Duodenal mucosa (tissue), 2 donors: ENCODE data around the gene DOK6.

Experiments used
- H3K27ac ChIP-seq: one replicate; pipeline ENCODE4 v1.7.0; 2013; ENCODE audit warnings: low read depth, low read length
- H3K27me3 ChIP-seq, 2 donors: one replicate each; pipeline ENCODE4 v1.7.0; 2013; ENCODE audit warnings: low read length in 2 of 2, control low read depth in 1 of 2; ENCODE audit not compliant: insufficient read depth in 2 of 2, control insufficient read depth in 1 of 2
- H3K36me3 ChIP-seq, 2 donors: one replicate each; pipeline ENCODE4 v1.7.0; 2013; ENCODE audit warnings: low read length in 2 of 2, control low read depth in 1 of 2; ENCODE audit not compliant: insufficient read depth in 2 of 2, control insufficient read depth in 1 of 2
- H3K4me1 ChIP-seq, 2 donors: one replicate each; pipeline ENCODE4 v1.7.0; 2013; ENCODE audit warnings: low read length in 2 of 2, control low read depth in 1 of 2; ENCODE audit not compliant: insufficient read depth in 2 of 2, control insufficient read depth in 1 of 2
- H3K4me3 ChIP-seq, 2 donors: one replicate each; pipeline ENCODE4 v1.7.0; 2013; ENCODE audit warnings: low read length in 2 of 2, low read depth in 1 of 2
- H3K9ac ChIP-seq, 2 donors: one replicate each; pipeline ENCODE4 v1.7.0; 2013; ENCODE audit warnings: low read length in 2 of 2, low read depth in 1 of 2
- H3K9me3 ChIP-seq, 2 donors: one replicate each; pipeline ENCODE4 v1.7.0; 2013; ENCODE audit warnings: low read length in 2 of 2, control low read depth in 1 of 2; ENCODE audit not compliant: control insufficient read depth in 1 of 2

Gene DOK6

DNA sequence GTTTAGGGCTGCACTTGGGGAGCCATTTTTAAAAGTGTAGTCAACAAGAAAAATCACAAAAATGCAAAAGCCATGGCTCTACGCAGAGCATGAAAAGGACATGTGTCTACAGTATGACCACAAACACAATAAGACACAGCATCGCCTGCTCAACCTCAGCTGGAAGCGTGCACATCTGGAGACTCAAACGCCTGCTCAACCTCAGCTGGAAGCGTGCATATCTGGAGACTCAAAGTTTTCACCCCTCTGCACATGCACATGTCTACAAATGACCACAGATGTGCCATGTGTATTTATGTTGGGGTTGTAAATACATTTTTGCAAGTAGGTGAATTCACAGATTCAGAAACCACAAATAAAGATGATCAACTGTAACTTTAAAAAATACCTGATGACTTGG is 196.9 kb downstream of the DOK6 start:
- Histone ChIP-seq H3K4me3 (no peak overlapping the region), H3K9me3 (no peaks in the 10 kb centered on the region), H3K27me3 (no peaks in the 10 kb centered on the region), H3K4me1 (no peaks in the 10 kb centered on the region), H3K9ac (no peak overlapping the region), H3K36me3 (no peaks in the 10 kb centered on the region), H3K27ac (no peak overlapping the region)

DNA sequence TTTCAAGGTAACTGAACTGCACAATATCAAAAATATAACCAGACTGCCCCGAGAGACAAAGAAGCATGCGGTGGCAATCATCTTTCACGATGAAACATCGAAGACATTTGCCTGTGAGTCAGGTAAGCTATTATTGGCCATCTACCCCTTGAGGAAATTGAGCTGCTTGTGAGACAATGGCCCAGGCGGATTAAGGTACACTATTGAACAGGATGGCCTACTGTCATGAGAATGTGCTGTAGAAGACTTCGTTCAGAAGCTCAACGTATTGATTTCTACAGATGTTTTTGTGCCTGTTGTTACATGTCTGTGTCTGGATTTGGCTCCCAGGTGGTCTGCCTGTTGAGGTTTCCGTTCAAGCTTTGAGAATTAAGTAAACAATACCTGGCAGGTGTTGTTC is 198.7 kb downstream of the DOK6 start:
- H3K4me1 ChIP-seq, result no peaks in the 10 kb centered on the region
- no peaks in the 10 kb centered on the region for H3K27me3 ChIP-seq
- no peaks in the 10 kb centered on the region for H3K9me3 ChIP-seq
- H3K9ac ChIP-seq, result no peak overlapping the region
- H3K27ac ChIP-seq, result no peak overlapping the region
- no peaks in the 10 kb centered on the region for H3K36me3 ChIP-seq
- no peak overlapping the region for H3K4me3 ChIP-seq

DNA sequence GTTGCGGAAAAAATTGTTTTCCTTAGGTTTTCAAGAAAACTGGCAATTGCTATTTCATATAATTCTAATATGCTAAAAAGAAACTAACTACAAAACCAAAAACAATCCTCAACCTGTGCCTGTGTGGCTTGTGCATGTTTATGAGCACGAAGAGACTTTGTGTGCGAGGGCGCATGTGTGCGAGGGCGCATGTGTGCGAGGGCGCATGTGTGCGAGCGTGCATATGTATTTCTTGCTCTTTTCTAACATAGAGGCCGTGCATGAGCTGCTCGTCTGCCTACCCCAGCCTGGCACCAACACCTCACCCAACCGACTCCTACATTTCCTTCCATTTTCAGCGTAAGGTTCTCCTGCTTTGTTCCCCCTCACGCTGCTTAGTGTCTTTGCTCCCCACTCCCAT is 211.6 kb downstream of the DOK6 start:
- Histone ChIP-seq H3K4me3 (no peak overlapping the region), H3K9ac (no peak overlapping the region), H3K27me3 (no peaks in the 10 kb centered on the region), H3K4me1 (no peaks in the 10 kb centered on the region), H3K27ac (no peak overlapping the region), H3K36me3 (no peaks in the 10 kb centered on the region), H3K9me3 (no peaks in the 10 kb centered on the region)

DNA sequence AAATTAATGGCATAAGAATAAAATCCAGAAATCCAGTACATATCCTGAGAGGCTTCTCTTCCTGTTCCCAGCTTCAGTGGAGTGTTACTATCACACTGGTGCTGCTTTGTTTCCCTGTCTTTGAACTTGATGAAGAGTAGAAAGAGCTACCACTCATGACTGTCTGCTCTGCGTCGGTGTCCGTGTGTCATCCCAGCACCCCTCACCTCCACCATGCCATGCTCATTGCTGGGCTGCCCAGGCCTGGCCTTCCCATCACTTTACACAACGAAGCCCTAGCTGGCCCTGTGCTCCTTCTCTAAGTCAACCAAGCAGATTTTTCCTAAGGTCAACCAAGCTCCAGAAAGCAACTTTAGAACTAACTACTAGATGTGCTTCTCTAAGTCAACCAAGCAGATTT is 215.4 kb downstream of the DOK6 start:
- no peaks in the 10 kb centered on the region for H3K36me3 ChIP-seq
- H3K27ac ChIP-seq, result no peak overlapping the region
- no peaks in the 10 kb centered on the region for H3K4me1 ChIP-seq
- no peaks in the 10 kb centered on the region for H3K9me3 ChIP-seq
- H3K27me3 ChIP-seq, result no peaks in the 10 kb centered on the region
- no peak overlapping the region for H3K4me3 ChIP-seq
- H3K9ac ChIP-seq, result no peak overlapping the region

DNA sequence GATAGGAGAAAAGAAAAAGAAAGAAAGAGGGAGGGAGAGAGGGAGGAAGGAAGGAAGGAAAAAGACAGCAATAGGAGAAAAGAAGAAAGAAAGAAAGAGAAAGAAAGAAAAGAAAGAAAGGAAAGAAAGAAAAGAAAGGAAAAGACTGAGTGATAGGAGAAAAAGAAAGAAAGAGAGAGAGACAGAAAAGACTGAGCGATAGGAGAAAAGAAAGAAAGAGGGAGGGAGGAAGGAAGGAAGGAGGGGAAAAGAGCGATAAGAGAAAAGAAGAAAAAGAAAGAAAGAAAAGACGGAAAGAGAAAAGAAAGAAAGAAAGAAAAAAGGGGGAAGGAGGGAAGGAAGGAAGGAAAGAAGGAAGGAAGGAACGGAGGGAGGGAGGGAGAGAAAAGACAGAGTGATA is 216.7 kb downstream of the DOK6 start:
- Histone ChIP-seq H3K36me3 (no peaks in the 10 kb centered on the region), H3K9me3 (no peaks in the 10 kb centered on the region), H3K27ac (no peak overlapping the region), H3K27me3 (no peaks in the 10 kb centered on the region), H3K4me1 (no peaks in the 10 kb centered on the region), H3K4me3 (no peak overlapping the region), H3K9ac (no peak overlapping the region)

DNA sequence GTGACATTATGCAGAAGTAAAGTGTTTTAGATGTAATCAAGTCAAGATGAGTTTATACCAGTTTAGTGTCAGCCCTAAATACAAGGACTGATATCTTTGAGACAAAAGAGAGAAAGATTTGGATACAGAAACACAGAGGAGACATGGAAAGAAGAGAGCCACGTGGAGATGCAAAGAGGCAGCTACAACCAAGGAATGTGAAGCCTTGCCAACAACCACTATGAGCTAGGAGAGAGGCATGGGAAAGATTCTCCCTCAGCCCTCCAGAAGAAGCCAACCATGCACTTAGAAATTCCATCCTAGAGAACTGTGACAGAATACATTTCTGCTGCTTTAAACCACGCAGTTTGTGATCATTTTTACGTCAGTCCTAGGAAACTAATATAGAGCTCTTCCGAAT is 217.2 kb downstream of the DOK6 start:
- no peak overlapping the region for H3K27ac ChIP-seq
- no peaks in the 10 kb centered on the region for H3K9me3 ChIP-seq
- no peaks in the 10 kb centered on the region for H3K36me3 ChIP-seq
- H3K4me1 ChIP-seq, result no peaks in the 10 kb centered on the region
- H3K9ac ChIP-seq, result no peak overlapping the region
- no peak overlapping the region for H3K4me3 ChIP-seq
- no peaks in the 10 kb centered on the region for H3K27me3 ChIP-seq

DNA sequence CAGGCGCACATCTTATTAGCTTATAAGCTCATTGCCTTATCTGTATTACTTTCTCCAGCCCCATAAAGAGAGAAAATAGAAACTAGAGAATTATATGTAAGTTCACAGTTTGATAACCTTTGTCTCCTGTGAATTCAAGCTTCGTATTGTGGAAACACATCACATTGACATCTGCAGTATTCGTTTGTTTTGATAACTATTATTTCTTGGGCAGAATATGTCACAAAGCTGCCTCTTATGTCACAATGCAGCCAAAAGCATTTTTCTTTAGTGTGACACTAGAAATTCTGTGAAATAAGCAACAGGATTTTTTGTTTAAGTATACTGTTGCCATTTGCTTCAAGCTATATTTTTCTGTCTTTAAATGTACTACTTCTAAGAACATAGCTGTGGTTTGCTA is 221.5 kb downstream of the DOK6 start:
- Histone ChIP-seq H3K27ac (no peak overlapping the region), H3K4me3 (no peak overlapping the region), H3K9ac (no peak overlapping the region), H3K36me3 (no peaks in the 10 kb centered on the region), H3K9me3 (no peaks in the 10 kb centered on the region), H3K27me3 (no peaks in the 10 kb centered on the region), H3K4me1 (no peaks in the 10 kb centered on the region)

DNA sequence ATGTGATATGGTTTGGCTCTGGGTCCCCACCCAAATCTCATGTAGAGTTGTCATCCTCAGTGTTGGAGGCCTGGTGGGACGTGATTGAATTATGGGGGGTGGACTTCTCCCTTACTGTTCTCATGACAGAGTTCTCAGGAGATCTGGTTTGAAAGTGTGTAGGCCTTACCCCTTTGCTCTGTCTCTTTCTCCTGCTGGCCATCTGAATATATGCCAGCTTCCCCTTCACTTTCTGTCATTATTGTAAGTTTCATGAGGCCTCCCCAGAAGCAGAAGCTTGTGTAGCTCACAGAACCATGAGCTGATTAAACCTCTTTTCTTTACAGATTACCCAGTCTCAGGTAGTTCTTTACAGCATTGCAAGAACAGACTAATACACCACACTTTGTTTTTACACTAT is 222.3 kb downstream of the DOK6 start:
- H3K4me1 ChIP-seq, result no peaks in the 10 kb centered on the region
- H3K9ac ChIP-seq, result no peak overlapping the region
- no peaks in the 10 kb centered on the region for H3K36me3 ChIP-seq
- no peak overlapping the region for H3K27ac ChIP-seq
- H3K9me3 ChIP-seq, result no peaks in the 10 kb centered on the region
- H3K4me3 ChIP-seq, result no peak overlapping the region
- H3K27me3 ChIP-seq, result no peaks in the 10 kb centered on the region

DNA sequence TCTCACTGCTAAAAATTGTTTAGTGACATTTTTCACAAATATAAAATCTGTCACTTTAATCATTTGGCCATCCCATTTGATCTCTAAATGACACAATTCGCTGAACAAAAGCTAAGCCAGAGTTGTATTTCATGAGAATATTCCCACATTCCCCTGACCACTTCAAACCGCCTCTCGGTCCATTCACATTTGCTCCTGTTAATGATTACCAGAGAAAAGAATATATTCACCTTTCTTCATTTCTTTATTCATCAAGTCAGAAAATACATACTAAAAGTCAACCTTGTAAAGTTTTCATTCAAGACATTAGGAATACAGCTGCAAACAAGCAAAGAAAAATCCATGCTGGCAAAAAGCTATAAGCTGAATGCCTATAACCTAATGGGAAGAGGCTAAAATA is 225.5 kb downstream of the DOK6 start:
- no peak overlapping the region for H3K9ac ChIP-seq
- H3K27me3 ChIP-seq, result no peaks in the 10 kb centered on the region
- no peaks in the 10 kb centered on the region for H3K36me3 ChIP-seq
- H3K4me3 ChIP-seq, result no peak overlapping the region
- no peaks in the 10 kb centered on the region for H3K9me3 ChIP-seq
- H3K27ac ChIP-seq, result no peak overlapping the region
- no peaks in the 10 kb centered on the region for H3K4me1 ChIP-seq

DNA sequence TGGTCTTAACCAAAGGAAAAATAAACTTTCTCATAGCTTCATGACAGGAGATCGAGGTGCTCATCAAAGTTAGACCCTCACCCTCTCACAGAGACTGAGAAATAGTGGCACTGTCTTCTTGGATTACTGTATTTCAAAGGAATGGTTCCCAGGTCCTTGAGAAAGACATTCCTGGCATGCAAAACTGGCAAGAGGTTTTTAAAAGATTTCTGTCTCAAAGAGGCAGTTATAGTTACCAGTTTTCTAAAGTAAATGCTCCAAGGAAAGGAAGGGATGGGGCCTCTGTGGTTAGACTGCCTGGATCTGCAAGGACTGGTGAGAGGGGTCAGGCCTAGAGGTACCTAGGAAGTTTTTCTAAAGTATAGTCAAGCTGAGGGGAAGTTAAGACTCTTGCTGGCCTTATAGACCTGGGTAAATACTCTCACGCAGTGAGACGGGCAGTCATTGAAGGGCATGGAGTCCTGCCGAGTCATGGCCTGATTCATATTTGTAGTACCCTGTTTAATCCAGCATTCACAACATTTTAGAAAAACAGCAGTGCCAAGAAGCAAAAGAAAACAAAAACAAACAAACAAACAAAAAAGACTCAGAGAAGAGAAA is 226.1 kb downstream of the DOK6 start:
- H3K4me1 ChIP-seq, result no peaks in the 10 kb centered on the region
- no peaks in the 10 kb centered on the region for H3K9me3 ChIP-seq
- H3K36me3 ChIP-seq, result no peaks in the 10 kb centered on the region
- H3K27me3 ChIP-seq, result no peaks in the 10 kb centered on the region
- no peak overlapping the region for H3K27ac ChIP-seq
- H3K9ac ChIP-seq, result no peak overlapping the region
- H3K4me3 ChIP-seq, result no peak overlapping the region

DNA sequence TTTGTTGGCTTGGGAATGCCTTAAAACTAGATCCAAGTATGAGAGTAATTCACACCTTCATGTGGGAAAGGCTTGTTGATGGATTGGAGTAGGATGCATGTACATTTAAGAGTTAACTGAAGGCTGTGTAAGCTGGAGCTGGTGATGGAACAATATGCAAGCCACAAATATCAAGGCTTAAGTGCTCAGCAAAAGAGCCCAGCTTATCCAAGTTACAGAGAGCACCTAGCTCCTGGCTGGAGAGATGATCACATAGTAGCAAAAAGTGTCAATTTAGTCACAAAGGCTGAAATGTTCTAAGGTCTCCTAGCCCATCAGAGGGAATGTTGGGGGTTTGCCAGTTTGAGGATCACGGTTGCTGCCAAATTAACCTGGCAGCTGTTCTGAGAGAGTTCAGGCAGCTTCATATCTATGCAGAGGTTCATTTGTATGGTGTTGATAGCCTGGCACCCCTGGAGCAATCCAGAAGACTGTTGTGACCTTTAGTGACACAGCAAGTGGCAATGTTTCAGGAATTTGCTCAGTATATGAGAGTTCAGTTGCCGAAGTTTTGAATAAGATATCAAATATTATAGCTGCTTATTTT is 228.2 kb downstream of the DOK6 start:
- no peak overlapping the region for H3K9ac ChIP-seq
- no peak overlapping the region for H3K4me3 ChIP-seq
- no peak overlapping the region for H3K27ac ChIP-seq
- no peaks in the 10 kb centered on the region for H3K36me3 ChIP-seq
- H3K27me3 ChIP-seq, result no peaks in the 10 kb centered on the region
- no peaks in the 10 kb centered on the region for H3K9me3 ChIP-seq
- H3K4me1 ChIP-seq, result no peaks in the 10 kb centered on the region
